ENCODE data around the gene NLRX1. TPM values are rescaled to one million over a fixed set of nuclear protein-coding genes. Genes with fewer than 3 reads are reported as not detected.
"Not testable (repeated sequence)": the region's sequence is repeated elsewhere in the genome, so short reads cannot be mapped to it uniquely, and the experiment has no call there.

The NLRX1 gene, protein sequence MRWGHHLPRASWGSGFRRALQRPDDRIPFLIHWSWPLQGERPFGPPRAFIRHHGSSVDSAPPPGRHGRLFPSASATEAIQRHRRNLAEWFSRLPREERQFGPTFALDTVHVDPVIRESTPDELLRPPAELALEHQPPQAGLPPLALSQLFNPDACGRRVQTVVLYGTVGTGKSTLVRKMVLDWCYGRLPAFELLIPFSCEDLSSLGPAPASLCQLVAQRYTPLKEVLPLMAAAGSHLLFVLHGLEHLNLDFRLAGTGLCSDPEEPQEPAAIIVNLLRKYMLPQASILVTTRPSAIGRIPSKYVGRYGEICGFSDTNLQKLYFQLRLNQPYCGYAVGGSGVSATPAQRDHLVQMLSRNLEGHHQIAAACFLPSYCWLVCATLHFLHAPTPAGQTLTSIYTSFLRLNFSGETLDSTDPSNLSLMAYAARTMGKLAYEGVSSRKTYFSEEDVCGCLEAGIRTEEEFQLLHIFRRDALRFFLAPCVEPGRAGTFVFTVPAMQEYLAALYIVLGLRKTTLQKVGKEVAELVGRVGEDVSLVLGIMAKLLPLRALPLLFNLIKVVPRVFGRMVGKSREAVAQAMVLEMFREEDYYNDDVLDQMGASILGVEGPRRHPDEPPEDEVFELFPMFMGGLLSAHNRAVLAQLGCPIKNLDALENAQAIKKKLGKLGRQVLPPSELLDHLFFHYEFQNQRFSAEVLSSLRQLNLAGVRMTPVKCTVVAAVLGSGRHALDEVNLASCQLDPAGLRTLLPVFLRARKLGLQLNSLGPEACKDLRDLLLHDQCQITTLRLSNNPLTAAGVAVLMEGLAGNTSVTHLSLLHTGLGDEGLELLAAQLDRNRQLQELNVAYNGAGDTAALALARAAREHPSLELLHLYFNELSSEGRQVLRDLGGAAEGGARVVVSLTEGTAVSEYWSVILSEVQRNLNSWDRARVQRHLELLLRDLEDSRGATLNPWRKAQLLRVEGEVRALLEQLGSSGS
- 10.9 and 15.5 TPM in 2 replicates for total RNA-seq

DNA sequence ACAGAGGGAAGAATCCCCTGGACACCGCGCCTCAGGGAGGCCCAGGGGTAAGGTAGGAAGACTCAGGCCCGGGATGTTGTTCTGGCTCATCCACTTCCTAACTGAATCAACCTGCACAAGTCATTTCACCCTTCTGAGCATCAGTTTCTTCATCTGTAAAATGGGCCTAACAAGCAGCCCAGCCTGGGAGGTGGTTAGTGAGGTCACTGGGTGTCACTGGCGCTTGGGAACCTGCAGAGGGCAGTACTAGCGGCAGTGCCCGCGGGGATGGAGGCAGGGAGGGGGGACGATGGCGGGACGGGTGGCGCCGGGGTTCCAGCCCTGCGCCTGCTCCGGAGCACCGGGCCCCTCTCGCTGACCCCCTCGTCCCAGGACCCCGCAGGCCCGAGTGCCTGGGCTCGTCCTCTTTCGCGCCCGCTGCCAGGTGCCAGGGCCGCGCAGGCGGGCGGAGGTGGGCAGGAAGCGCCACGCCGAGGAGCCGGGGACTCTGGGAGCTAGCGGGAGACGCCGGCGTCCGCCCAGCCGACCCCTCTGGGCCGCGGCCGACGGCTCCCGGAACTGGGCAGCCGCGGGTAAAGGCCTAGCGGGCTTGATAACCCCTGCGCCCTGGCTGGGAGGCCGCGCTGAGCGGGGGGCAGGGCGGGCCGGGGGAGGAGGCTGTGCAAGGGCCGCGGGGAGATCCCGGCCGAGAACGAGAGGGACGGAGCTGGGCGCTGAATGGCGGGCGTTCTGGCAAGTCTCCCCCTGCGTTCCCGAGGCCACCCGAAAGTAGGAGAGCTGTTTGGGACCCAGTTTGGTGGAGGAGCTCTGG, at the start of gene NLRX1:
Gene NLRX1 (plus strand): TSS at position 255 of the 811 bp plus-strand sequence. CDS start 2,679 bp downstream, outside the sequence.
- peak; percentile 59 for DNase-seq (ENCODE audit: low read depth, low spot score)

DNA sequence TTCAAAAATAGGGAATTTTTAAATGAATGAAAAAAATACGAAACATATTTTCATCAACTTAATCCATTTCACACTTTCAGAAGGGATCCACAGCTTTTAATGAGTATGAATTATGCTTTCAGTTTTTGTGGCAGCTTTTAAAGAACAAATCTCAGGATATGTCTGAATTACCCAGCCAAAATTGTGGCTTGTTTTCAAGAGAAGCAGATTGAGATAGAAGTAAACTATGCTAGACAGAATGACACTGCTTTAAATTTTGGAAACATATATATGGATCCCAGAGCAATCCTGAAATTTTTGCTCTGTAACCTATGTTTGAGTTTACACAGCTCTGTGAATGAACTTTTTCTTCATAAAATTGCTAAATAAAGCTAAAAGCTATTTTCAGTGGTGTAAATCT, 49.6 kb upstream of the NLRX1 start:
- DNase-seq (ENCODE audit: low read depth, low spot score), result no peak

DNA sequence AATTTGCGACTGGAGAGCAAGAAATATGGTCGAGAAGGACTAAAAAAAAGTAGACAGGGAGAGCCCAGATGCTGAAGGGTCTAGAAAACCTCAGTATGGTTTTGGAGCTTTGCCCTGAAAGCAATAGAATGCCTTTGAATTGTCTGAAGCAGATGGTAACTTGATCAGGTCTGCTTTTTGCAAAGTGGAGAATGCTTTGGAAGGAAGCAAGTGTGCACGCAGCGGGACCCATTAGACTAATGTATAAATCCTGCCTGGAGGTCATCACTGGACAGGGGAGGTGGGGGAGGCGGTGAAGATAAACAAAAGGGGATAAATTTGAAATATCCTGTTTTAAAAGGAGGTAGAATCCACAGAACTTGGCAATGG, 47.9 kb upstream of the NLRX1 start:
- no peak for DNase-seq (ENCODE audit: low read depth, low spot score)

DNA sequence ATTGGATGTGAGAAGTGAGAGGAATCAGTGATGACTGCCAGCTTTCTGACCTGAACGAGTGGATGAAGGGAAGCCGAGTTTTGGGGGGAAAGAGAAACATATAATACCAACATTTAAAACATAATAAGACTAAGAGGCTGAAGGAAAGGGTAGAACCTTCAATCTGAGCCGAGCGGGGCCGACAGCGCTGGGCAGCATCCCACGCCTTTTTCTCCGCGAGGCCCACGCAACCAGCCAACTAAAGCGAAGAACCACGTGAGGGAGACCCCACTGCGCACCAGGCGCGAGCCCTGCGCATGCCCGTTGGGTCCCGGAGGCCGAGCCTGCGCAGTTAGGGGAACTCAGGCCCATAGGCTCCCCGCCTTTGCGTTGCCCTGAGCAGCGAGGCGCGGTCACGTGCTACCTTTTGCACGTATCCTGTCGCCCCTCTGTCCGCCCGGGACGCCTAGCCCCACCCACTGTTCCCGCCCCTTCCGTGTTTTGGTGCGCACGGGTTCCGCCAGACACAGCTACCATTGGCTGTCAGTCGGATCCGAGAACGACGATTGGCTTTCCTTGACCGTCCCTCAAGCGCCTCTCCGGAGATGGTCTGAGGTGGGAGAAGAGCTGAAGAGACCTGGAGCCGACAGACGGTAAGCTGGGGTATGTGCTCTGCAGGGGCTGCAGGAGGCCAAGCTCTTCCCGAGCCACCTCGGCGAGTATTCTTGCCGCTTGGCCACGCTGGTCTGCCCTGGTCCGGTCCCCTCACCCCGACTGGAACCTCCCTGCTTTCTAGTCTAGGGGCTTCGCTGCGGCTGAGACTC, 47.3 kb upstream of the NLRX1 start, which contains the start of gene HINFP:
Gene HINFP (plus strand): TSS at position 573 of the 803 bp plus-strand sequence. CDS start 5,365 bp downstream, outside the sequence.
- peak; percentile 97 for DNase-seq (ENCODE audit: low read depth, low spot score)

DNA sequence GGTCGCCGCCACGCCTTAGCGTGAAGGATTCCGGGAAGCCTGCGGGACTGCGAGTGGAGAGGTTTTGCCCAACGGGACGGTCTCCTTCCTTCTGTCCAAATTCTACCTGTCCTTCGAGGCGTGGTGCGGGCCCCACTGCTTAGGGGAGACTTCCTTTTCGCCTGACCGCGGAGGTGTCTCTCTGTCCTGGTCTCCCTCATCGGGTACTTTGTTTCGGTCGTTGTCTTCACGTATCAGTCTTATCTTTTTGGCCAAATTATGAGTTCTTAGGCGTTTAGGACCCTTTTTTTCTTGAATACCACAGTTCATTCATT, 46.8 kb upstream of the NLRX1 start:
- DNase-seq (ENCODE audit: low read depth, low spot score), result no peak

DNA sequence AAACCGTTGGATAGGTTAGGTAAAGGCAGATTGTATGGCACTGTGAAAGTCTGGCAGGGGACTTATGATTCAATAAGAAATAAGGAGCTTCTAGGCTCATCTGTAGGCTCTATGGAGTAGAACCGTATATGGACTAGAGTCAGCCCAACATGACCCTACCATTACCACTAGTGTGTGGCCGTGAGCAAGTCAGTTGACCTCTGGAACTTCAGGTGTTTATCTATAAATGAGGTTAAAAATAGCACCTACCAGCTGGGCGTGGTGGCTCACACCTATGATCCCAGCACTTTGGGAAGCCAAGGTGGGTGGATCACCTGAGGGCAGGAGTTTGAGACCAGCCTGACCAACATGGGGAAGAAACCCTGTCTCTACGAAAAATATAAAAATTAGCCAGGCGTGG, 42.7 kb upstream of the NLRX1 start:
- DNase-seq (ENCODE audit: low read depth, low spot score), result no peak

DNA sequence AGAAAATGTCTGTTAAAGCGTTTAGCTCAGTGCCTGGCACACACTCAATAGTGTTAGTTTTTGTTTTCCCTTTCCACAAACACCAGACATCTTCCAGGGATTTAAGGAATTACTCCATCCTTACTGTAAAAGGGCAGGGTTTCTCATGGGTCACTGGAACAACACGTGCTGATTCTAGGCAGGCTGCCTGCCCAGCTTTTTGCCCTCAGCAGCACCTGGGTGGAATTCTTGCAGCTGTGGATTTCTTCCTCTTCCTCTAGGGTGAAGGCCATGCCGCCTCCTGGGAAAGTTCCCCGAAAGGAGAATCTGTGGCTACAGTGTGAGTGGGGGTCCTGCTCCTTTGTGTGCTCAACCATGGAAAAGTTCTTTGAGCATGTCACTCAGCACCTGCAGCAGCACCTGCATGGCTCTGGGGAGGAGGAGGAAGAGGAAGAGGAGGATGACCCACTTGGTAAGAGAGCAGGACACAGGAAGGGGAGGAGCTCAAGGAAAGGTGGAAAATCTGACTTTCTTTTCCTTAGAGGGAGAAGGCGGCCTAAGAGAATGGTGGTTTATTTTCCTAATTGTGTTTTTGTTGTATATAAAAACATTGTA, 41.8 kb upstream of the NLRX1 start:
- DNase-seq (ENCODE audit: low read depth, low spot score), result no peak

DNA sequence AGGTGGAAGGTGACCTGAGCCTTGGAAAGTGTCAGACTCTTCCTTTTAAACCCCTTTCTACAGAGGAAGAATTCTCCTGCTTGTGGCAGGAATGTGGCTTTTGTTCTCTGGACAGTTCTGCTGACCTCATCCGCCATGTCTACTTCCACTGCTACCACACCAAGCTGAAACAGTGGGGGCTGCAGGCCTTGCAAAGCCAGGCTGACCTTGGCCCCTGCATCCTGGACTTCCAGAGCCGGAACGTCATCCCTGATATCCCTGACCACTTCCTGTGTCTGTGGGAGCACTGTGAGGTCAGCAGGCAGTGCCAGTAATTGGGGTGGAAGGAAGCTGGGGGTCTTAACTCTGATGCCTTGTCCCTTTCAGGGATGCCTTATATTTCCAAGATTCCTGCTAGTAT, 37.9 kb upstream of the NLRX1 start:
- no peak for DNase-seq (ENCODE audit: low read depth, low spot score)

DNA sequence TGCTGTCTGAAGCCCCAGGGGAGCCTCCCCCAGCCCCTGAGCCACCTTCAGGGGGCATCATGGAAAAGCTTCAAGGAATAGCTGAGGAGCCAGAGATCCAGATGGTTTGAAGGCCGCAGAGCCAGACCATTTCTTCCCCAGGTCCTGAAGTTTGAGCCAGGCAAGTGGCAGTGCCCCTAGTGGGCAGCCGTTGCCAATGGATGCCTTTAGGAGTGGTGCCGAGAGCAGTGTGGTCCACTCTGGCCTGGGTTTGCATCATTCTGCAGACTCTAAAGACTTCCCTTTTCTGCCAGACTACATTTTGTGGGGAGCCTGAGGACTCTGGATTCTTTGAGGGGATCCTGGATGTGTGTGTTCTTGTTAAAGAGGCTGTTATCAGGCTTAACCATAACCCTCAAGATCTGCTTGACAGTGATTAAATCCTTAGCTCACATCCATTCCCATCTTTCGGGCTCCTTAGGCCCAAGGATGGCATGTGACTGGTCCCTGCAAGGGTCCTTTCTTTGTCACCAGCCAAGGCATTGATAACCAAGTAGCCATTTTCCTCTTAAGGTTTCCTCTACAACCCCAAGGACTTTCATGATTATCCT, 34.0 kb upstream of the NLRX1 start:
- DNase-seq (ENCODE audit: low read depth, low spot score), result no peak

DNA sequence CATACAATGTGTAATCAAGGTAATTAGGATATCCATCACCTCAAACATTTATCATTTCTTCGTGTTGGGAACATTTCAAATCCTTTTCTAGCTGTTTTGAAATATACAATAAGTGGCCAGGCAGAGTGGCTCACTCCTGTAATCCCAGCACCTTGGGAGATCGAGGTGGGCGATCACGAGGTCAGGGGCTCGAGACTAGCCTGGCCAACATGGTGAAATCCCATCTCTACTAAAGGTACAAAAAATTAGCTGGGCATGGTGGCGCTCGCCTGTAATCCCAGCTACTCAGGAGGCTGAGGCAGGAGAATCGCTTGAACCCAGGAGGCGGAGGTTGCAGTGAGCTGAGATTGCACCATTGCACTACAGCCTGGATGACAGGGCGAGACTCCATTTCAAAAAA, 29.2 kb upstream of the NLRX1 start:
- not testable (repeated sequence) for DNase-seq (ENCODE audit: low read depth, low spot score)

DNA sequence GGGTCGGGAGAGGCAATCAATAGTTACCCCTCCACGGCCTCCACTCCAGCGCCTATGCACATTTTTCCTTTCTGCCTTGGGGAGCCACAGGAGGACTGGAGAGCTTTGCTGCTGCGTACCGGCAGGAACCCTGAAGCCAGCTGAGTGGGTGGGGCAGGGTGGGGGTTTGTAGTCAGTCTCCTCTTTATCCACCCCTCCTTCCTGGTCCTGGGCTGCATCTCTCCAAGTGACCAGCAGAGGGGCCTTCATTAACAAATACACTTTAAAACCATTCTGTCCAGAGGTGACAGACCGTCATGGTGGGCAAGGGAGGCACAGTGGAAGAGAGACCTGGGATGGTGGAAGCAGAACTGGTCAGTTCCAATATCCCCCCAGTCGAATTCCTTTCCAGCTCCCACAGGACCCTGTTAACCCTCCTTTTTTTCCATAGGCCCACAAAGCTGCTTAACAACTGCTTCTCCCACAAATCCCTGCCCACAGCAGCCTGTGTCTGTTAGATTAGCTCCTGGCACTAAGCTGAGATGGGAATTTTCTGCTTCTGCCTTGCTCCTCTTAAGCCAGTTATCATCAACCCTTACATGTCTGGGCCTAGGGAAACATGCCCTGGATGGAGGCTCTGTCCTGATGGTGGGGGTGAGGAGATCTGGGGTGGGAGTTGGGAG, 23.6 kb upstream of the NLRX1 start:
- peak; percentile 32 for DNase-seq (ENCODE audit: low read depth, low spot score)

DNA sequence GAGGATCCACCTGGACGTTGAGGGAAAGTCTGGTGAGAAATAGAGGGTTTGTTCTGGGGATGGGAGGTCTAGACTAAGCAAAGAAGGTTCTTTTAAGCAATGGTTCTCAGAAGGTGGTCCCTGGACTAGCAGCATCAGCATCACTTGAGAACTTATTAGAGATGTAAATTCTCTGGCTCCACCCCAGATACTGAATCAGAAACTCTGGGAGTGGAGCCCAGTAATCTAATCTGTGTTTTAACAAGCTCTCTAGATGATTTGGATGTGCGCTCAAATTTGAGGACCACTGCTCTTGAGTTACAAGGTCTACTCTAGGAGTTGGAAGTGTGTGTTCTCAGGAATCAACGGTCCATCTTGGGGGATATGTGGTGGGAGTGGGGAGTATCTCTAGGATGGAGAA, 23.0 kb upstream of the NLRX1 start:
- no peak for DNase-seq (ENCODE audit: low read depth, low spot score)

DNA sequence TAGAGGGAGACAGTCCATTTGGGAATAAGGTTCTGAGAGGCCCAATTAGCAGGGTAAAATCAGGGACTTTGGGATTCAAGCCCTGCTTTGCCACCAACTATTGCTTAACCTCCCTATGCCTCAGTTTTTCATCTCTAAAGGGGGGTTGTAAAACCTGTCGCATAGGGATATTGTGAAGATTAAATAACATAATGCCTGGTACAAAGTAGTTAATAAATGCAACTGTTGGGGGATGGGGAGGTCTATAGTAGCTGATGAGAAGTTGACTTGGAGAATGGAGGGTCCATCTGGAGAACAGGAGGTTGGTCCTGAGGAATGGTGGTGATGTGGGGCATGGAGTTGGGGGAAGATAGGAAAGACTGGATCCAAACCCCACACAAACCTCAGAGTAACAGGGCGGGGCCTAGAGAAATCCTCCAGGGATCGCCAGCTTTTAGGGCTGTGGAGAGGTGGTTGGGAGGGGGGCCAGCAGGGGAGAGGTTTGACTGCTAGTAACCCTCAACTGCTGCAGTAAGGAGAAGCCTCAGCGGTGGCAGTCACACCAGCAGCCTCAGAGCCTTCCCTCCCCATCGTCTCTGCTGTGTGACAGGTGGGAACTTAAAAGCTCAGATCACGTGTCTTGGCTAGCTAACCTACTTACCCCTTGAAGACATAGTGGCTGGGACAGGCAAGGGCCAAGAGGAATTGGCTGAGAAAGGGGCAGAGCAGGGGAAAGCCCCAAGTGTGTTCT, 20.8 kb upstream of the NLRX1 start:
- DNase-seq (ENCODE audit: low read depth, low spot score), result no peak

DNA sequence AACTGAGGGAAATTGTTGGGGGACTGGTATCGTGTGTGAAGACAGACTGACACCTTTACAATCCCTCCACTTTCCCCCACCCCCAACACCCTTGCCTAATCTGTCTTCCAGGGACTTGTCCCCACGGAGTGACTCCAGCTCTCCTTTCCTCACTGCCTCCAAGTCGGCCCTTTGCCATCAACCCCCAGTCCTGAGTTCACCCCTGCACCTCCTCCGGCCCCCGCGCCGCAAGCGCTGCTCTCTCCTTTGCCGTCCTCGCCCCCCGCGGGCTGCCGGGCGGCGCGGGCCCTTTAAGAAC, 19.9 kb upstream of the NLRX1 start:
- no peak for DNase-seq (ENCODE audit: low read depth, low spot score)

DNA sequence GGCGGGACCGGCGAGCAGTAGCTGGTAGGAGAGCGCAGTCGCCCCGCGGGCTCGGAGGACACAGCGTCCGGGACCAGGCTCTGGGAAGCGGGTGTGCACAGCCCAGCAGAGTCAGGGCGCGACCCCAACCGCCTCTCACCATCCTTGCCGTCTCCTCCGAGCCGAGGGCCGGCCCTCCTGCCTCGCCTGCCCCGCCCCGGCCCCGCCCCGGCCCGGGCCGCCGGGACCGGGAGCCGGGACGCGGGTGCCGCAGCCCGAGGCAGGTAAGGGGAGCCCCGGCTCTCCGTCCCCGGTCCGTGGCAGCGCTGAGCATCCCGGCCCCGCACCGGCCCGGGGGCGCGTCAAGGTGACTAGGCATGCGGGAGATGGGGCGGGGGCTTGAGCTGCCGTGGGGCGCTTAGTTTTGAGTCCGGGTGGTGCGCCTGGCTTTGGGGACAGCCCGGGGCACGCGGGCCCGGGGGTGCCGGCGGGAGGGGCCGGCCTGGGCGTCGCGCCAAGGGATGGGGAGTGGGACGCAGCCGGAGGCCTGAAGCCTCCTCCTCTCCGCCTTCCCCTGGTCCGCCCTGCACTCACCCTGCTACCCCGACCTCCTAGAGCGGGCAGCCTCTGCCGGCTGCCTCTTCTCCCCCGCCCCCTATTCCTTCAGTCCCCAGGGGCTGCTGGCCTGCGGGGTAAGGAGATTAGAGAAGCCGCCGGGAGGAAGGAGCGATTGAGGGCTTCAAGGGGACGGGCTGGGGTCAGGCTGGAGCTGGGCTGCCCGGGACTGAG, 19.3 kb upstream of the NLRX1 start, which contains the start of gene ABCG4:
Gene ABCG4 (plus strand): TSS at position 35 of the 768 bp plus-strand sequence. CDS start 914 bp downstream, outside the sequence.
- no peak for DNase-seq (ENCODE audit: low read depth, low spot score)

DNA sequence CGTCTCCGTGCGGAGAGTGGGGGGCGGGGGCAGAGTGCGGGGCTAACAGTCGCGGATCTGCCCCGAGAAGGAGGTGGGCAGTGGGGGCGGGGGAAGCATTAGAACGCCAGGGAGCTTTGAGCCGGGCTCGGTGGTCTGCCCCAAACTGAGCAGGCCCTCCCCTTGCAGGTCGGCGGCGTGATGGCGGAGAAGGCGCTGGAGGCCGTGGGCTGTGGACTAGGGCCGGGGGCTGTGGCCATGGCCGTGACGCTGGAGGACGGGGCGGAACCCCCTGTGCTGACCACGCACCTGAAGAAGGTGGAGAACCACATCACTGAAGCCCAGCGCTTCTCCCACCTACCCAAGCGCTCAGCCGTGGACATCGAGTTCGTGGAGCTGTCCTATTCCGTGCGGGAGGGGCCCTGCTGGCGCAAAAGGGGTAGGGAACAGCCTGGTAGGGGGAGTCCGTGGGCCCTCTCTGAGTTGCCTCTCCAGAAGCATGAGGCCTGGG, 18.7 kb upstream of the NLRX1 start:
- DNase-seq (ENCODE audit: low read depth, low spot score), result no peak

DNA sequence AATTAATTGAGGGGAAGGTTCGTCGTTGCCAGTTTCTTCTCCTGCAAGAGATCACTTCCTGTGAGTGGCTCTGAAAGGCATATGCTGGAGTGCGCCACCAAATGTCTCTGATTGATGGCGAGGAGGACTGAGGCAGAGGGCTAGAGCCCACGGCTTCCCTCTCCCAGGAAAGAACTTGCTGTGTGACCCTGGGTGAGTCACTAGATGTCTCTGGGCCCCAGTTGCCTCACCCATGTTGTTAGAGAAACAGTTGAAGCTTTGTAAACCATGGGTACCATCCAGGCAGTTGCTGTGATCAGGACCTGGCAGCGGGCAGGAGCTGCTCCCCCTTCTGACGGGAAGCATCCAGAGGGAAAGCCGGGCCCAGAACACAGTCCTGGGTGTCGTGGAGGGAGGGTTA, 16.5 kb upstream of the NLRX1 start:
- DNase-seq (ENCODE audit: low read depth, low spot score), result no peak

DNA sequence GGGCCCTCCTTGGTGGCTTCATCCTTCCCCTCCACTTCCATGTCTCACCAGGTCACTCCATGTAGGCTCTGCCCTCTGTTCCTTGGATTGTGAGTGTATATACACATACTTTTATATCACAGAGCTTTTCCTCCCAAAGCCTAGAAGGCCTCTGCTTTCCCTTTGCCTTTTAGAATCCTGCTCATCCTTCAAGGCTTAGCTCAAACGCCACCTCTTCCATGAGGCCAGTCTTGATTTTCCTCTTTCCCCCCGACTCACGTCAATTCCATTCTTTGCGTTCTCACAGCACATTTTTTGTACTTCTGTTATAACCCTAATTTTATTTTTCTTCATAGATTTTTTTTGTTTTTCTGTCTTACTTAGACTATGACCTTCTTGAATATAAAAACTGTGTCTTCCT, 15.9 kb upstream of the NLRX1 start:
- DNase-seq (ENCODE audit: low read depth, low spot score), result no peak

Data from pulmonary artery endothelial cell (primary cell).